Fibroblast of peridontal ligament (primary cell): ENCODE data around the gene ADAP1.
"Not testable (repeated sequence)": the region's sequence is repeated elsewhere in the genome, so short reads cannot be mapped to it uniquely, and the experiment has no call there.

Experiments used
- DNase-seq: peaks from one replicate; pipeline ENCODE4 v3.0.0-alpha.2; 2010; ENCODE audit errors: extremely low read depth

Gene ADAP1

DNA sequence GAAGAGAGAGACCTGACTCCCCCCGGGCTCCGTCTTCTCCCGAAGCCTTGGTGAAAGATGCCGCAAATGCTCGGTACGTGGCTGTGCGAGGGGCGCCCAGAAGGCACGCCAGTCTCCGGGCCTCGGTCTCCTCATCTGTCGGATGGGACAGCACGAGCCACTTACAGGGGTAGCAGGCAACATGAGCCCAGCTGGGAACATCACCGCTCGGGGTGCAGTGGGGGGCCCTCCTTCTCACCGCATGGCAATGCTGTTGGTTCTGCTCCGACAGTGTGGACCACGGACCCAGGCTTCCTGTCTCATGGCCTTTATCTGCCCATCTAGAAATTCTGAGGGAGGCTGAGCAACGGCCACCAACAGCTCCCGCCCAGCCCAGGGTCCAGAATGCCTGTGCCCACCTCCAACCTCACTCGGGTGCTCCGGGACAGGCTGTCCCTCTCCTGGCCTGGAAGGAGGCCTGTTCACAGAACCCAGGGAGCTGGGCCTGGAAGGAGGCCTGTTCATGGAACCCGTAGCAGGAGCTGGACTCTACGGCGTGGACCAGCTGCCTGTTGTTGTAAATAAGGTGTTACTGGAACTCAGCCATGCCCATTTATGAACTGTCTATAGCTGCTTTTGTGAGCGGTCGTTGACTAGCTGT, 15.8 kb downstream of the ADAP1 start:
- DNase-seq, result no peak

- no peak for DNase-seq
Observed at GRCh38 chr7:937856-938484, 16.5 kb downstream of the ADAP1 start.

- no peak for DNase-seq
Observed at GRCh38 chr7:936386-937054, 18.0 kb downstream of the ADAP1 start.

DNA sequence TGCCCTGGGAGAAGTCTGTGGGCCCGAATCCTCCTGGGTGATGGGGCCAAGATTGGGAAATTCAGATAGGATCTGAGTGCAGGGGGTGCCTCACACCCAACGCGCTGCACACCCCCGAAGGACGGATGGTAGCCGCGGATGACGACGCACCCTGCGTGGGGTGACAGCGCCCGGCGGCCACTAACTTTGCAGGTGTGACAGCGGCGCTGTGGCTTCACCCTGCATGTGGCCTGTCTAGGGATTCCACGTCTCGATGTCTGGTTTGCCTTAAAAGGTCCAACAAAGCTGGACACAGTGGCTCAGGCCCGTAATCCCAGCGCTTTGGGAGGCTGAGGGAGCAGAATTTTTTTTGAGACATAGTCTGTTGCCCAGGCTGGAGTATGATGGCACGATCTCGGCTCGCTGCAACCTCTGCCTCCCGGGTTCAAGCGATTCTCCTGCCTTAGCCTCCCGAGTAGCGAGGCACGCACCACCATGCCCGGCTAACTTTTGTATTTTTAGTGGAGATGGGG, 18.6 kb downstream of the ADAP1 start:
- no peak for DNase-seq

GRCh38 chr7:935164-935873, 19.2 kb downstream of the ADAP1 start:
- no peak for DNase-seq

DNA sequence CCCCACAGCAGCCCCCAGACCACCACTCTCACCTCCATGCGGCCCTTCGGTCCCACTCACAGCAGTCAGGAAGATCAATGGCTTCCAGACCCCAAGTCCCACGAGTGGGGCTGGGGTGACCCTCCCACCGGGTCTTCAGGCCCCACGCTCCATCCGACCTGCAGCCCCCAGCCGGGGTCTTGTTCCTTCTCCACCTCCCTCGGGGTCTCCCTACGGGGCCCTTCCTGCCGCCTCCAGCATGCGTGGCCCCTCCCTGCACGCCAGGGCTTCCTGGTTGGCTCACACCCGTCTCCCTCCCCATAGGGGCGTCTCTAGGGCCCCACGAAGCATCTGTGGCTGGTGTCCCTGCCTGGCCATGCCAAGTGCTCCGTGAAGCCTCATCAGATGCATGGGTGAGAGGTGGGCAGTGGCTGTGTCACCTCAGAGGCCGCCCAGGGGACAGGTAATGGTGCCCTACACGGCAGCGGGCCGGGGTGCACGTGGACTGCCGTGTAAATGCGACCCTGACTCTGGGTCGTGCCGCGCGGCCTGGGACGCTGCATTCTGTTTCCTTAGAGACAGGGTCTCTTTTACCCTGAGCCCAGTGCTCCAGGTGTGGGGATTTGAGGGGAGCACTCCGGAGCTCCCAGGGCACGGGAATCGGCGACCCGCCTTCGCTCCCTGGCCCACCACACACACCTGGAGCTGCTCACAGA, 19.9 kb downstream of the ADAP1 start:
- DNase-seq, result no peak

DNA sequence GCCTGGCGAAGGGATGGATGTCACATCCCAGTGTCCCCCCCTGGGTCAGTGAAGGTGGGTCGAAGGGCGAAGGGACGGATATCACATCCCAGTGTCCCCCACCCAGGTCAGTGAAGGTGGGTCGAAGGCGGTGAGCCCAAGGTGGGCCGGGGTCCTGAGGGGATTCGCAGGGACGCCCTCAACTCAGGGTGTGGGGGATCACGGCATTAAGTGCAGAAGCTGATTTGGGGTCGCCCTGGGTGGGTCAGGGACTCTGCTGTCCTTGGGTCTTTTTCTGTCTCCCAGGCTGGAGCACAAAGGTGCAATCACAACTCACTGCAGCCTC, 21.9 kb downstream of the ADAP1 start:
- DNase-seq, result no peak

DNA sequence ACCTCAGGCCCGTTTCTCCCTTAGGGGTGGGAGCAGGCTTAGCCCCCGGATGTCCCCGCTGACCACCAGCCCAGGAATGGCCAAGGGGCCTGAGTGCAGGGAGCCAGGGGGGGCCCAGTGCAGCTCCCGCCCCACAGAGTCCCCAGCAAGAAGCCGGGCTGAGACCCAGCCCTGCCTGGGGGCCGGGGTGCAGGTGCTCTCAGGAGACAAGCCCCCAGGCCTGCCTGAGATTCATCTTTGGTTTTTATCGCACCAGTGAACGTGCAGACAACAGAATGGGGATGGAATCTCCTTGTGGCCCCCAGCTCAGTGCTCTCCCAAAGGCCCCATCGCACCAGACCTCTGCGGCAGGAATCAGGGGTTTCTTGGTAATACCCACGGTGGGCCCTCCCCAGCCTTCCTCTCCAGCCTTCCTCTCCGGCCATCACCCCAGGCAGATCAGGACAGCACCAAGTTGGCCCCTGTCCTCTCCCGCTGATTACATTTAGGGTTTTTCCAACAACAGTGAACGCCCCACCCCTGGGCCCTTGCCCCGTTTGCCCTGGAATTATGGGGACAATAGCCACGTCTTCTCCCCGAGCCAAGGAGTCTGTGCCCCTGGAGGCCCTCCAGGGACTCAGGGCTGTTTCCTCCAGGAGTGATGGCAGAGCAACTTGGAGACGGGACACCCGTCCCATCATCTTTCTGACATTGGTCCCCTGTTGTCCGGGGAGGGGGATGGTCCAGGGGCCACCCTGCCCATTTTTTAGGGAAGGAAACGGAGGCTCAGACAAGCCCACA, 22.4 kb downstream of the ADAP1 start:
- no peak for DNase-seq

DNA sequence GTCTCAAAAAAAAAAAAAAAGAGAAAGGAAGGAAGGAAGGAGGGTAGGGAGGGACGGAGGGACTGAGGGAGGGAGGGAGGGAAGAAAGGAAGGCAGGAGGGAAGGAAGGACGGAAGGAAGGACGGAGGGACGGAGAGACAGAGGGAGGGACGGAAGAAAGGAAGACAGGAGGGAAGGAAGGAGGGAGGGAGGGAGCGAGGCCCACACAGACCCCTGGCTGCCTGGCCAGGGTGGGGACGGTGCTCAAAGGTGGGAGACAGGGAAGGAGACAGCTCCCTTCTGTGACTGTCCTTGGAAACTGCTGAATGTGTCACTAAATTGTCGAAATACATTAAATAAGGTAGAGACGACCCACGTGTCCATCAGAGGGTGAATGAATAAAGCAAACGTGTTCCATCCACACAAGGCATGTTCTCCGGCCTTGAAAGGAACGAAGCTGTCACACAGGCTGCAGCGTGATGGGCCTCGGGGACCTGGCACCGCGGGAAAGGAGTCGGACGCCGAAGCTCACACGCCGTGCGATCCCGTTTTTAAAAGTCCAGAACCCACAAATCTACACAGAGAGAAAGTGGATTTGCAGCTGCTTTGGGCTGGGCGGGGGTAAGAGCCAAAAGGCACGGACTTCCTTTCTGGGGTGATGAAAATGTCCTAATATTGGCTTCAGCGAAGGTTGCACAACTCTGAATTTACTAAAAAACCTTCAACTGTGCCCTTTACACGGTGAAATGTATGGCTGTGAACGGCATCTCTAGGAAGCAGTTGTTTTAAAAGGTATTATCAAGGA, 23.3 kb downstream of the ADAP1 start:
- no peak for DNase-seq

GRCh38 chr7:929311-929711, 25.2 kb downstream of the ADAP1 start:
- no peak for DNase-seq

- DNase-seq, result no peak
Observed at GRCh38 chr7:927031-927671, 27.3 kb downstream of the ADAP1 start.

GRCh38 chr7:926061-927030, 28.1 kb downstream of the ADAP1 start:
- DNase-seq, result no peak

DNA sequence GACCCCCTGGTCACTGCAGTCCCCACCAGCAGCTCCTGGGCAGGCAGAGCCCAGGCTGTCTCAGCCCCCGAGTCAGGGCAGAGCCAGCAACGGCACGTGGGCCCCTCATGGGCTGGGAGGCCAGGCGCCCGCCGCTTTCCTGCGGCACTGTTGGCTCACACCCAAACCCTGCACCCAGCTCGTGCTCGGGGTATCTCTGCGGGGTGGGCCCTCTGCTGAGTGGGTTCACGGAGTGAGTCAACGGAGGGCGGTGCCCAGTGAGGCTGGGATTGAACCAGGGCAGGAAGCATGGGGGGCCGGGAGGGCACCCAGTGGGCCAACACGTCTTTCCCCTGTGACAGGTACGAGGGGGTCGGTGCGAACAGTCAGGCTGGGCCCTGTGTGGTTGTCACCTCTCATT, 28.9 kb downstream of the ADAP1 start:
- no peak for DNase-seq

DNA sequence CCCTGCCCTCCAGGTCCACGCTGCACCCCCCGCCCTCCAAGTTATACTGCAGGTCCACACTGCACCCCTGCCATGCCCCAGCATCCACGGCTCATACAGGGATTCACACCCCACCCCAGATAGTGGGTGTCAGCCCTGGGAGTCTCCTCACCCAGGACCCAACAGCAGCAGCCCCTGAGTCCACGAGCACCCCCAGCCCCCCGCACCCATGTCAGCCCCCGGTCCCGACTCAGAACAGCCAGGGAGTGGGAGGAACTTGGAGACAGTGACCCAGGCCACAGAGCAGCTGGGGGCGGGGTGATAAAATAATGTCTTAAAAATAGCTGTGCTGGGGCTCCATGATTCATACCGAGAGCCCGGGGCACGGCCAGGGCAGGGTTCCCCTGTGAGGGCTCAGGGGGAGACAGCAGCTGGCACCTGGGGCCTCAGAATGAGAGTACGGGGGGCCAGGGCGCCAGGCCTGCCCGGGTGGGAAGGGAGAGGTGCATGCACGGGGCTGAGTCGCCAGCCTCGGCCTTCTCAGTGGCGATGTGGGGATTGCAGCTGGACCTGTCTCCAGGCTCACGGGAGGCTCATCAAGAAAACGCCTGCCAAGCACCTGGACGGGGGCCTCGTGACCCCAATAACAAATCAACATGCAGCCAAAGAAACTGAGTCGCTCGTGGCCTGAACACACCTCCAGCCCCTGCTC, 29.8 kb downstream of the ADAP1 start:
- no peak for DNase-seq

DNA sequence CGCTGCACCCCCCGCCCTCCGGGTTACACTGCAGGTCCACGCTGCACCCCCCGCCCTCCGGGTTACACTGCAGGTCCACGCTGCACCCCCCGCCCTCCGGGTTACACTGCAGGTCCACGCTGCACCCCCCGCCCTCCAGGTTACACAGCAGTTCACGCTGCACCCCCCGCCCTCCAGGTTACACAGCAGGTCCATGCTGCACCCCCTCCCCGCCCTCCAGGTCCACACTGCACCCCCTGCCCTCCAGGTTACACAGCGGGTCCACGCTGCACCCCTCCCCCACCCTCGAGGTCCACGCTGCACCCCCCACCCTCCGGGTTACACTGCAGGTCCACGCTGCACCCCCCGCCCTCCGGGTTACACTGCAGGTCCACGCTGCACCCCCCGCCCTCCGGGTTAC, 30.4 kb downstream of the ADAP1 start:
- DNase-seq, result not testable (repeated sequence)

- no peak for DNase-seq
Observed at GRCh38 chr7:923108-924041, 31.1 kb downstream of the ADAP1 start.
